Measurements from ENCODE around the gene FCSK. TPM values are rescaled to one million over a fixed set of nuclear protein-coding genes. Genes with fewer than 3 reads are reported as not detected.

Gene FCSK
- total and polyA plus RNA-seq, 9 donors = 5.1 to 29.4 (median 20.0) TPM

- Histone ChIP-seq H3K36me3 (no peaks in the 10 kb centered on the region), H3K9me3 (no peaks in the 10 kb centered on the region), H3K27ac (no peak overlapping the region), H3K4me3 (no peak overlapping the region), H3K4me1 (ENCODE audit: insufficient read depth) (no peaks in the 10 kb centered on the region), H3K27me3 (no peaks in the 10 kb centered on the region)
- intact Hi-C loops (cut with DNase I) = no loop called here
- 70 to 92% (median 89%) methylated on average over 2 of the region's 2 CpGs for WGBS, 3 donors
- TF ChIP-seq CTCF (IDR thresholded peaks at IDR 0.05) (no peak), EP300 (IDR thresholded peaks at IDR 0.05) (no peak), POLR2A (IDR thresholded peaks at IDR 0.05) (no peak)
- DNase-seq = no peak
Observed at GRCh38 chr16:70484867-70485266, 30.5 kb downstream of the FCSK start.

- TF ChIP-seq EP300 (IDR thresholded peaks at IDR 0.05) = no peak
- TF ChIP-seq CTCF (IDR thresholded peaks at IDR 0.05) = no peak
- TF ChIP-seq POLR2A (IDR thresholded peaks at IDR 0.05) = no peak
- no peaks in the 10 kb centered on the region for H3K9me3 ChIP-seq
- H3K4me1 ChIP-seq (ENCODE audit: insufficient read depth) = no peaks in the 10 kb centered on the region
- WGBS, 3 donors = 76 to 83% (median 80%) methylated on average over 6 of the region's 6 CpGs
- no peak overlapping the region for H3K27ac ChIP-seq
- no peaks in the 10 kb centered on the region for H3K27me3 ChIP-seq
- H3K4me3 ChIP-seq = no peak overlapping the region
- intact Hi-C loops (cut with DNase I) = no loop called here
- H3K36me3 ChIP-seq = no peaks in the 10 kb centered on the region
- no peak for DNase-seq
Observed at GRCh38 chr16:70490261-70490660, 35.9 kb downstream of the FCSK start.

- no peak overlapping the region for H3K27ac ChIP-seq
- 84 to 94% (median 89%) methylated on average over 3 of the region's 3 CpGs for WGBS, 3 donors
- no peaks in the 10 kb centered on the region for H3K27me3 ChIP-seq
- H3K36me3 ChIP-seq = no peaks in the 10 kb centered on the region
- H3K4me1 ChIP-seq (ENCODE audit: insufficient read depth) = no peaks in the 10 kb centered on the region
- no peak for DNase-seq
- no peaks in the 10 kb centered on the region for H3K9me3 ChIP-seq
- intact Hi-C loops (cut with DNase I) = no loop called here
- no peak for TF ChIP-seq EP300 (IDR thresholded peaks at IDR 0.05)
- no peak for TF ChIP-seq POLR2A (IDR thresholded peaks at IDR 0.05)
- no peak for TF ChIP-seq CTCF (IDR thresholded peaks at IDR 0.05)
- H3K4me3 ChIP-seq = no peak overlapping the region
Observed at GRCh38 chr16:70493802-70494201, 39.4 kb downstream of the FCSK start.

DNA sequence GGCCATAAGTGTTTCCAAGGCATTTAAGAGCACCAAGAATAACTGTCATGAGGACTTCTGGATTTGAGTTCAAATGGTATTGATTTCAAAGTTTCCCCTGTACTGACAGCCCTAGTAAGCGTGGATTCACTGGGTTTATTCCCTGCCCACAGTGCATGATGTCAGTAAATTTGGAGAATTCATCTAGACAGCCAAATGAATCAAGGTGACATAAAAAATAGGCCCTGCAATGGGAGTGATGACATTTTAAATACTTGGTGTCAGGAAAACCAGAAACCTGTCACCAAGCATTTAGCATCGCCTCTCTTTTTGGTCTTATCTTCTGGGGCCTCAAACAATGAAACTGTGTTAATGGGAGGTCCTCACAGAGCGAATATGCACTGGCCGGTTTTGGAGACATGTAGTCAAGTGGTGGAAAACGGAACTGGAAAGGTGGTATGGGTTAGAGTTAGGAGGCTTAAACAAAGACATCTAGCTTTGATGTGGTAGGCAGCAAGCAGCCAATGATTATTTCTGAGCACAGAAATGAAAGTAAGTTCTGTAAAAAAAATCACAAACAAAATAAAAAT, 39.9 kb downstream of the FCSK start:
- WGBS, 3 donors = 70 to 91% (median 86%) methylated on average over 5 of the region's 5 CpGs

More for the DNA sequence above, 39.9 kb downstream of the FCSK start:
- DNase-seq = no peak
- Histone ChIP-seq H3K4me3 (no peak overlapping the region), H3K4me1 (ENCODE audit: insufficient read depth) (no peaks in the 10 kb centered on the region), H3K9me3 (no peaks in the 10 kb centered on the region), H3K27me3 (no peaks in the 10 kb centered on the region), H3K27ac (no peak overlapping the region), H3K36me3 (no peaks in the 10 kb centered on the region)
- TF ChIP-seq EP300 (IDR thresholded peaks at IDR 0.05) (no peak), CTCF (IDR thresholded peaks at IDR 0.05) (no peak), POLR2A (IDR thresholded peaks at IDR 0.05) (no peak)
- intact Hi-C loops (cut with DNase I) = no loop called here
